ENCODE results near the gene GRM3.

Gene GRM3

GRCh38 chr7:86904949-86905834 lies 261.5 kb downstream of the GRM3 start:
- DNase-seq (ENCODE audit: low spot score) = no peak

GRCh38 chr7:86908948-86909347 lies 265.2 kb downstream of the GRM3 start:
- no peak for DNase-seq (ENCODE audit: low spot score)

- DNase-seq (ENCODE audit: low spot score) = peak; percentile 1
Measured at GRCh38 chr7:86911659-86912058, 267.9 kb downstream of the GRM3 start.

GRCh38 chr7:86913709-86914108 lies 270.0 kb downstream of the GRM3 start:
- DNase-seq (ENCODE audit: low spot score) = no peak
